GM19025 (cell line): ENCODE measurements around the gene ARID5B.
"Not testable (repeated sequence)": the region's sequence is repeated elsewhere in the genome, so short reads cannot be mapped to it uniquely, and the experiment has no call there.

Experiments used
- ATAC-seq: cut with Tn5 transposase; IDR thresholded peaks from one replicate; pipeline ENCODE4 v1.9.1; 2021; ENCODE audit warnings: mild to moderate bottlenecking, low read depth, moderate library complexity; ENCODE audit not compliant: unreplicated experiment

The ARID5B gene

GRCh38 chr10:61900829-61901792, at the start of gene ARID5B:
Gene ARID5B (plus strand): TSS chr10:61901699. CDS start chr10:61901710, 11 bp downstream.
- ATAC-seq, result no peak

- ATAC-seq, result no peak
These were observed 49.2 kb upstream of the ARID5B start for GRCh38 chr10:61852261-61852660.

- no peak for ATAC-seq
These were observed 45.7 kb upstream of the ARID5B start for GRCh38 chr10:61855771-61856170.

DNA sequence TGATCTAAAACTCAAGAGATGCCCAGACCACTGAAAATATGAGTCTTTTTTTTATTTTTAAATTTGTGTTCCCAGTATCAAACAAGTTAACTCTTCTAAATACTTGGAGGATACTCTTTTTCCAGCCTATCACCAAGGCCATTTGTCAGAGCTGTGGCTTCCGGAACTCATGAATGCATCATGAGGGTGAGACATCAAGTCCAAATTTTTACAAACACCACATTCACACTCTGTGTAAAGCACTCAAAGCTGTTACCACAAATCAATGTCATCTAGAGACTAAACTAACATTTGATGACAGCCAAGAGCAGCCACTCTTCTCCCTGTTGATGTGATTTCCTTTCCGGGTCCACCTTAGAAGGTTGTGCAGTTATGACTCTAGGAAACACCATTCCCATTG, 43.8 kb upstream of the ARID5B start:
- no peak for ATAC-seq

DNA sequence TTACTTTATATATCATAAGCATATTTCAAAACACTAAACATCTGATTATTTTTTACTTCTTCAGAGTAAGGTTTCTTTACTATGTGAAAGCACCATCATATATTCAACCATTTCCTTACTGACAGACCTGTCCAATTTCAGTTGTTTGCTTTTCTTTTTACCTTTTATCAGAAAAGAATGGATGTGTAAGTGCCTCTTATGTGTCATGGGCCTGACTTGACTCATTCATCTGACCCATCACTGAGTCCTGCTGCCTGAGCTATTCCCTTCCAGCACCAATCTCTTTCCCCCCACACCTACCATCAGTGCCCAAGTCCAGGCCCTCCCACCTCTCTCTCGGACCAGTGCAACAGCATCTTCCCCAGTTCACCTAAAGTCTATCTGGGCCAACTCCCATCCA, 41.7 kb upstream of the ARID5B start:
- no peak for ATAC-seq

- ATAC-seq, result no peak
These were observed 40.3 kb upstream of the ARID5B start for GRCh38 chr10:61860964-61861758.

- no peak for ATAC-seq
These were observed 37.5 kb upstream of the ARID5B start for GRCh38 chr10:61863981-61864380.

GRCh38 chr10:61866700-61867368, 34.7 kb upstream of the ARID5B start:
- ATAC-seq, result no peak

DNA sequence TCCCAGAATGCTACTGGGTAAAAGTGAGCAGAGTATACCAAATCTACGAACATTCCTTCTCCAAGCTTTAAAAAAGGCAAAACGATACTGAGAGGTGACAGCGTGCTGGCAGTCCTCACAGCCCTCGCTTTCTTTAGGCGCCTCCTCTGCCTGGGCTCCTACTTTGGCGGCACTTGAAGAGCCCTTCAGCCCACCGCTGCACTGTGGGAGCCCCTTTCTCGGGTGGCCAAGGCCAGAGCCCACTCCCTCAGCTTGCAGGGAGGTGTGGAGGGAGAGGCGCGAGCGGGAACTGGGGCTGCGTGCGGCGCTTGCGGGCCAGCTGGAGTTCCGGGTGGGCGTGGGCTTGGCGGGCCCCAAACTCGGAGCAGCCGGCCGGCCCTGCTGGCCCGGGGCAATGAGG, 34.1 kb upstream of the ARID5B start:
- ATAC-seq, result not testable (repeated sequence)

DNA sequence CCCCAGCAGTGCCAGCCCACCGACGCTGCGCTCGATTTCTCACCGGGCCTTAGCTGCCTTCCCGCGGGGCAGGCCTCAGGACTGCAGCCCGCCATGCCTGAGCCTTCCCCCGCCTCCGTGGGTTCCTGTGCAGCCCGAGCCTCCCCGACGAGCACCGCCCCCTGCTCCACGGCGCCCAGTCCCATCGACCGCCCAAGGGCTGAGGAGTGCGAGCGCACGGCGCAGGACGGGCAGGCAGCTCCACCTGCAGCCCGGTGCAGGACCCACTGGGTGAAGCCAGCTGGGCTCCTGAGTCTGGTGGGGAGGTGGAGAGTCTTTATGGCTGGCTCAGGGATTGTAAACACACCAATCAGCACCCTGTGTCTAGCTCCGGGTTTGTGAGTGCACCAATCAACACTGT, 33.7 kb upstream of the ARID5B start:
- ATAC-seq, result not testable (repeated sequence)

DNA sequence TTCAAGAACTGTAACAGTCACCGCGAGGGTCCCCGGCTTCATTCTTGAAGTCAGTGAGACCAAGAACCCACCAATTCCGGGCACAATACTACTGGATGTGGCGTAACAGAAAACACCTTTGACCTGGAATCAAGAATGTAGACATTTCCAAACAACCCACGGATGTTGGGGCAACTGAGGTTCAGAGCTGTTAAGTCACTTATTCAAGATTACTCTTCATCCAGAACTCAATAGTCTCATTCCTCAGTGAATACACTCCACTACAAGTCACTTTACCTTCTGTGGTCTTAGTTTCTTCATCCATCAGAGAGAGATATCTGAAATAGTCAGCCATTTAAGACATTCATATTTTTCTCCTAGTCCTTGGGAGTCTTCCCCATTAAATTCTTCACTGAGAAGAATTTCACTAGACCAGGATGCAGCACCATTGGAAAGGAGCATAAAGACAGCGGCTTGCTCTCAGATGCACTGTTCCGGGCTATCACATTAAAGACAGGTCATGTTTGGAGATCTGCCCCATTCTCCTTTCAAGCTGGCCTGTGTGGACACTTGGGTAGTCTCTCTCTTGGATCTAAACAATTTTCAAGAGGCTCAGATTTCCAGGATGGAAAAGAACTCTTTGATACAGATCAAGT, 32.3 kb upstream of the ARID5B start:
- ATAC-seq, result no peak

DNA sequence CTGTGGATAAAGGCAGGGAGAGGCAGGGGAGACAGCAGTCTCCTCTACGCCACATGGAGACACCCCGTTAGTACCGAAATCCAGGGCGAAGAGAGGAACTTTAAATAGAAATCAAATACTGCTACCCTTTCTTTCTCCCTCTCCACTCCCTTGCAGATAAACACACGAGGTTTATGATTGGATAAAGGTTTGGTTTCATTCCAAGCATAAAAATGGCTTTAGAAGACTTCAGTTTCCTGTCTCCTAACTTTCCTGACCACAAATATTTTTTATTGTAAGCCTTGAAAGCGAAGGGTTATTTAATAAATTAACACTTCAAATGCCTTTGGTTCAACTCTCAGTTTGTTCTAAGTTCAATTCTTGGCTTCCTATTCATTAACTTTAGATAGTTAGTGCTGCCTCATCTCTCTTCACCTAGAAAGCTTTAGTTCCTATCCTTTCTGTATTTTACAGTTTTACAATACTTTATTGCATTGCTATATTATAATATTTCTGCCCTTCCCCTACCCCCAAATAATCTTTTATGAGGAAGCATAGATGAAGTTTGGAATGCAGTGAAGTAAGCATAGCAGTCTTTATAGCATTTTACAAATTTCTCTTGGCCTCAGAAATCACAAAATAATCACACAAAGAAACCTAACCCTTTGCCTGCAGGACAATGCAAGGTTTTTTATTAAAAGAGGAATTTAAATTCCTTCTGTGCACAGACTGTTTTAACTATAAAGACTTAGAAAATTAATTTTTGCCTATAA, 31.5 kb upstream of the ARID5B start:
- ATAC-seq, result no peak

DNA sequence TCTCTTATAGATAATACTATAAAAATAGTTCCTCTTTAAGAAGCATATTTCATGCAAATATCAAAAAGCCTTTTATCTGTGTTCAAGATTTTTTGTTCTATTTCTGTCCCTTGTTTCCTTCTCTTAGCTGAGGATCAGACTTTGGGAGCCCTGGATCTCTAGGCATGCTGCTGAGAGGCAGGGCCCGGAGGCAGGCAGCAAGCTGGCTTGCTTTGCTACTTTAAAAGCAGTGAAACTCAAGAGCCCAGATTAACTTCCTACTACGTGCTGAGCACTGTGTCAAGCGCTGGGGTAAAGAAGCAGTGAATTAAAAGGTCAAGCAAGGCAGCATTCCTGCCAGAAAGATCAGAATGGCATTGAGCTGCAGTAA, 31.0 kb upstream of the ARID5B start:
- no peak for ATAC-seq

DNA sequence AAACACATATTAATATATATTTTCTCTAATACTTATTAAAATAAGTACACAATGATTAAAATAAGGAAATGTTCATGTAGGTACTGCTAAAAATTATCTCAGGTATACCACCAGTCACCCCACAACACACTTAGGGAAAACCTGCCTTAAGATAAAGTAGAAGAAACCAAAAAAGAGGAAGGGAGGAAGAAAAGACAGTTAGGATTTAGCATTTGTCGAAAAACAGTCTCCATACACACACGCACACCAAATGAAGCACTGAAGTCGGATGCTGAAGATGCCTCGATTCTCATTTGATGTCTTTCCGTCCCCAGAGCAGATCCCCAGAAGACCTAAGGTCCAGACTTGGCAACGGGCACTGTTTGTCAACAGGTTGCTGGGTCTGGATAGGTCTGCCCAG, 30.0 kb upstream of the ARID5B start:
- no peak for ATAC-seq

DNA sequence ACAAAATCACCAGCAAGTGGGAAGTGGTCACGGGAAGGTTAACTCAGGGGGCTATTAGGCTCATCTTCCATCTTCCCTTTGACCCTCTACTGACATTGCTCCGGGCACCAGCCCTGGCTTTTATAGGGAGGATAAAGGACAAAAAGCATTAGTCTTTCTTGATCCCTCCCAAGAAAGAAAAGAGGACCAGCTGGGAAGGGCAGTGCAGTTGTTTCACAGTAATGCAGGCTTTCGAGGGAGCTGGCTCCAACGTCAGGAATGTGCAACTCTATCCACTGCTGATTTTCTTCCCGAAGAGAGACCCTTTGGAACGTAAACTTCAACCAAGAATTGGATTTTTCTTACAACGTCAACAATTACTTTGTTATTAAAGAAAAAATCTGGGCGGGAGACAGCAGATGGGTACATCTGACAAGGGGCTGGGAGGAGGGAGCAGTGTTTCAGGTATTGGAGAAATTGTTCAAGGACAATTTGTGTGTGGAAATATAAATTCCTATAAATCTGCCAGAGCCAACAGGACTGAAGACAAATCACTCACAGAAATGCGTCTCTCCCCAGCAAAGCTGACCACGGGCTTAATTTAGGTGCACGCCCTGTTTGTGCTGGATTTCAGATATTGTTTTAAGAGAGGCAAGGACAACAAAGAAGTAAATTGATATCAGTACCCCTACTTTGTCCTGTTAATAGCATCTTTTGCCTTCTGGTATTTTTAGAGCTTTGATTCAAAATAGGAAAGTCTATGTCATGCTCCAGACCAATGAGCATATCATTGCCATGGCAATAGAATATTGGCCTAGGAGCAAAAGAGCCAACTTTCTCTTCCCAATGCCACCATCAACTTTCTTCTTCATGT, 23.4 kb upstream of the ARID5B start:
- no peak for ATAC-seq

GRCh38 chr10:61878740-61879068, 22.8 kb upstream of the ARID5B start:
- ATAC-seq, result no peak

- ATAC-seq, result no peak
These were observed 18.7 kb upstream of the ARID5B start for GRCh38 chr10:61882621-61883370.

- no peak for ATAC-seq
These were observed 18.0 kb upstream of the ARID5B start for GRCh38 chr10:61883371-61884025.
